Transverse colon (tissue), 4 donors: Measurements from ENCODE around the gene MEIS2. TPM values are rescaled to one million over a fixed set of nuclear protein-coding genes. Genes with fewer than 3 reads are reported as not detected.

Experiments
- DNase-seq: peaks from one replicate; pipeline ENCODE4 v3.0.0-alpha.2; 2019
- H3K27ac ChIP-seq, 4 donors: fragments of 200-600 bp; sonication (generic); 2 replicates each; pipeline ENCODE4 v1.5.1; 2016 to 2018; ENCODE audit warnings: inconsistent platforms in 4 of 4
- H3K27me3 ChIP-seq: fragments of 200-600 bp; sonication (generic); 2 replicates; pipeline ENCODE4 v1.5.1; 2017; ENCODE audit warnings: inconsistent platforms
- H3K36me3 ChIP-seq, 4 donors: fragments of 200-600 bp; sonication (generic); 2 replicates each; pipeline ENCODE4 v1.5.1; 2017 to 2019; ENCODE audit warnings: inconsistent platforms in 4 of 4
- H3K4me1 ChIP-seq, 4 donors: fragments of 200-600 bp; sonication (generic); 2 replicates each; pipeline ENCODE4 v1.5.1; 2017 to 2020; ENCODE audit warnings: inconsistent platforms in 4 of 4
- H3K4me3 ChIP-seq, 4 donors: fragments of 200-600 bp; sonication (generic); 1 replicate in 1 of 4; 2 replicates in 3 of 4; pipeline versions ENCODE4 v1.5.1 to v1.6.1; 2017 to 2019; ENCODE audit warnings: inconsistent platforms in 4 of 4
- H3K9me3 ChIP-seq, 2 donors: fragments of 200-600 bp; sonication (generic); 2 replicates each; pipeline ENCODE4 v1.5.1; 2017 to 2019; ENCODE audit warnings: inconsistent platforms in 2 of 2
- CTCF ChIP-seq, 5 experiments: fragments of 200-600 bp in 3 of 5; fragments of 450-650 bp in 2 of 5; sonication (generic) in 3 of 5; IDR thresholded peaks; 1 replicate in 2 of 5; 2 replicates in 3 of 5; pipeline ENCODE4 v1.5.1; 2016 to 2017; ENCODE audit warnings: antibody characterized with exemption in 5 of 5, inconsistent platforms in 3 of 5, mild to moderate bottlenecking in 2 of 5, moderate library complexity in 1 of 5
- EP300 ChIP-seq: sonication (generic); formaldehyde crosslinking; IDR thresholded peaks from one replicate; pipeline ENCODE4 v1.6.1; 2017; ENCODE audit warnings: antibody characterized with exemption, low read depth
- POLR2A ChIP-seq: fragments of 450-650 bp; IDR thresholded peaks from one replicate; pipeline ENCODE4 v1.6.1; 2016; ENCODE audit warnings: antibody characterized with exemption, mild to moderate bottlenecking, moderate library complexity
- POLR2AphosphoS5 ChIP-seq, 3 donors: sonication (generic); formaldehyde crosslinking; IDR thresholded peaks; one replicate each; pipeline ENCODE4 v1.6.1; 2016; ENCODE audit warnings: antibody characterized with exemption in 3 of 3
- WGBS, 2 donors: methylation state at CpG; one replicate each; pipeline ENCODE4 v1.1.5; 2018; ENCODE audit warnings: low coverage in 1 of 2; 5-methylcytosine and 5-hydroxymethylcytosine counted together
- in situ Hi-C, 4 donors: fragments of 200-750 bp; cut with MboI; loops; one replicate each; pipeline versions ENCODE4 v1.15.0 to v1.15.1; 2017; ENCODE audit warnings: low sequenced_read_pairs in 3 of 4, low pct_ligation_motif_present in 1 of 4, low pct_unique_long_range_greater_than_20kb in 1 of 4
- intact Hi-C: fragments of 100-400 bp; cut with DNase I; formaldehyde crosslinking; loops from one replicate; pipeline ENCODE4 v1.15.1; 2023; ENCODE audit warnings: low total_unique reads
- total RNA-seq, 4 donors: library from RNA; depleted of rRNA; stranded (reverse); fragments of >200 nt; gene quantifications; one replicate each; pipeline ENCODE4 v1.1.0, GENCODE V29; 2016

The MEIS2 gene
- total RNA-seq, 4 donors from 2014 or later = 16.5 to 43.4 (median 32.7) TPM

- 57 to 60% methylated on average over 2 to 3 of the region's 3 CpGs for WGBS, 2 donors
- intact Hi-C loops = no loop called here
- in situ Hi-C loops = no loop called here
- DNase-seq = no peak
- no peak for TF ChIP-seq CTCF (IDR thresholded peaks at IDR 0.05)
- TF ChIP-seq POLR2A = no peak
- Histone ChIP-seq H3K9me3 (no peaks in the 10 kb centered on the region), H3K36me3 (no peaks in the 10 kb centered on the region), H3K4me3 (no peak overlapping the region), H3K27me3 (no peaks in the 10 kb centered on the region), H3K27ac (no peak overlapping the region), H3K4me1 (peaks cover 0 to 4% (median 0%) of the 10 kb centered on the region in 4 donors)
Observed at GRCh38 chr15:36948982-36949381, 151.4 kb downstream of the MEIS2 start.

GRCh38 chr15:36947035-36947719, 153.2 kb downstream of the MEIS2 start:
- TF ChIP-seq EP300 (no peak), POLR2A (no peak), POLR2AphosphoS5 (IDR thresholded peaks at IDR 0.05) (no peak), CTCF (IDR thresholded peaks at IDR 0.05) (no peak)
- WGBS, 2 donors = 45 to 54% methylated on average over 3 to 4 of the region's 4 CpGs
- H3K9me3 ChIP-seq = no peaks in the 10 kb centered on the region
- intact Hi-C loops = no loop called here
- in situ Hi-C loops = no loop called here
- DNase-seq = no peak
- no peak overlapping the region for H3K4me3 ChIP-seq
- H3K4me1 ChIP-seq = peaks cover 0 to 4% (median 0%) of the 10 kb centered on the region in 4 donors
- no peak overlapping the region for H3K27ac ChIP-seq
- no peaks in the 10 kb centered on the region for H3K36me3 ChIP-seq
- no peaks in the 10 kb centered on the region for H3K27me3 ChIP-seq

- no peak overlapping the region for H3K27ac ChIP-seq
- in situ Hi-C loops (no loop called here), intact Hi-C loops (no loop called here)
- WGBS, 2 donors = 76 to 93% methylated on average over 3 to 6 of the region's 6 CpGs
- peaks cover 0 to 4% (median 0%) of the 10 kb centered on the region in 4 donors for H3K4me1 ChIP-seq
- no peaks in the 10 kb centered on the region for H3K36me3 ChIP-seq
- no peak overlapping the region for H3K4me3 ChIP-seq
- DNase-seq = no peak
- no peaks in the 10 kb centered on the region for H3K27me3 ChIP-seq
- no peaks in the 10 kb centered on the region for H3K9me3 ChIP-seq
- TF ChIP-seq EP300 = no peak
- TF ChIP-seq CTCF (IDR thresholded peaks at IDR 0.05) = no peak
- no peak for TF ChIP-seq POLR2A
- TF ChIP-seq POLR2AphosphoS5 (IDR thresholded peaks at IDR 0.05) = no peak
Observed at GRCh38 chr15:36944442-36944841, 155.9 kb downstream of the MEIS2 start.

GRCh38 chr15:36943508-36944361, 156.6 kb downstream of the MEIS2 start:
- TF ChIP-seq POLR2A (no peak), EP300 (no peak), CTCF (IDR thresholded peaks at IDR 0.05) (no peak), POLR2AphosphoS5 (IDR thresholded peaks at IDR 0.05) (no peak)
- no peaks in the 10 kb centered on the region for H3K9me3 ChIP-seq
- intact Hi-C loops = no loop called here
- peaks cover 0 to 4% (median 0%) of the 10 kb centered on the region in 4 donors for H3K4me1 ChIP-seq
- no peaks in the 10 kb centered on the region for H3K27me3 ChIP-seq
- in situ Hi-C loops = no loop called here
- H3K27ac ChIP-seq = no peak overlapping the region
- 50 to 54% methylated on average over 5 to 6 of the region's 6 CpGs for WGBS, 2 donors
- no peaks in the 10 kb centered on the region for H3K36me3 ChIP-seq
- H3K4me3 ChIP-seq = no peak overlapping the region
- DNase-seq = no peak
